IPS-NIHi7 (cell line): ENCODE results near the gene SPOCK1.
A peak's percentile ranks its signal among the peaks of the same experiment; 100 is the strongest.

Experiments used
- DNase-seq: peaks from one replicate; pipeline ENCODE4 v3.0.0; 2012; ENCODE audit warnings: mixed read lengths; ENCODE audit errors: extremely low spot score

The SPOCK1 gene

DNA sequence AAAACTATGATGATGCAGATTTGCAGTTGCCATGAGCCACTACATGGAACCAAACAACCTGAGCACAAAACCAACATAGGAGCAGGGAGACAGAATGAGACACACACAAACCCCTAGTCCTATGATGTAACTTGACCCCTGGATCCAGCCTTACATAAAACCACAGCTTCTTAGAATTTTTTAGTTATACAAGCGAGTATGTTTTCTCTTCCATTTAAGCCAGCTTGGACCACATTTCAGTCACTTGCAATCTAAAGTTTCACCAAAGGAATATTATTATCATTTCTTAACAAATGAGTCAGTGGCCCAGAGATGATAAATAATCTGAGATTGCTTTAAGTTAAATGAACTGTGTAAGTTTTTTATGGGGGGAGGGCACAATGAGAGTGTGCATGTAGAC is 6.8 kb downstream of the SPOCK1 start:
- no peak for DNase-seq

DNA sequence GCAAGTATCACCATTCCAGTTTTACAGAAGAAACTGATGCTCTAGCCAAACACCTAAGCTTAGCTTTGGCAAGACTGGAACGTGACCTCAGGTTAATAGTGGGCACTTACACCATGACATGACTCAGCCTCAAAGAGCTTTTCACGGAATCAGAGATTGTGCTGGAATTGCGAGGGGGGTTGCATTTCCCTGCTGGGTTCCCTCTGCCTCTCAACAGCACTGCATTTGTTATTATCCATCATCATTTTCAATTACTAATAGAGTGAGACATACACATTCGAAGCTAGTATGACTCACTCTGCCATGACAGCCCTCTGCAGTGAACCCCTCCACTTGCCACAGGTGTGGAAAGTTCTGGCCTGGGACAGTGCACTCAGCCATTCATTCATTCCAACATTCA is 8.0 kb downstream of the SPOCK1 start:
- no peak for DNase-seq

DNA sequence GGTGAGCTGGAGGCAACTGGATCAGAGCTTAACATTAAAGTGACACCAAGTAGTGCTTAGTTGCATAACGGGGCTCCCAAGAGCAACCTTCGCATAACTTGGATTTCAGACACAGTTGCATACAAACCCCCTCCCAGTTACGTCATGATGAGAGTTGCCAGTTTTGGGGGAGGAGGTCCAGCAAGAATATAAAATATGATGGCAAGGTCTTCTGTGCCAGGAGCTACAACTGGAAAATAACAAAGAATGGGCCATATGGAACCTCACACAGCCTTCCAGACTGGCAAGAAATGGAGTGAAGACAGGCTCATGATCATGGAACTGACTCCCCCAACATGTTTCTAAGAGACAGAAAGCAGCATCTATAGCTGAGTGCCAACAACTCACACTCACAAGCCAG is 8.5 kb downstream of the SPOCK1 start:
- no peak for DNase-seq

DNA sequence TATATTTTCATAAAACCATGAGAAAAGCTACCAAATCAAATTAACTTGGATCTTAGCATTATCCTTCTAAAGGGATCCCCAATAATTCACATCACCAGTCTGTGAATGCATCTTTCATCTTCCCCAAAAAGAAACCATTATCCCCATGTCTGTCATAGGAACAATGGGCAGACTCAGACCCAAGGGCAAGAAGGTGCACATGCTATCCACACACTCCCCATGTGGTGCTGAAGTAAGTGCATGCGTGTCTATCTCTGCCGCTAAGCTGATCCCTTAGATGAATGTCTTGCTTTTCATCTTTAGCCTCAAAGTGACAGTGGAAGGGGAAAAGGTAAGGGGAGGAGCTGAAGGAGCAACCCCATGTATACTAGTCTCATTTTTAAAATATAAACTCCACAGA is 10.2 kb downstream of the SPOCK1 start:
- no peak for DNase-seq

DNA sequence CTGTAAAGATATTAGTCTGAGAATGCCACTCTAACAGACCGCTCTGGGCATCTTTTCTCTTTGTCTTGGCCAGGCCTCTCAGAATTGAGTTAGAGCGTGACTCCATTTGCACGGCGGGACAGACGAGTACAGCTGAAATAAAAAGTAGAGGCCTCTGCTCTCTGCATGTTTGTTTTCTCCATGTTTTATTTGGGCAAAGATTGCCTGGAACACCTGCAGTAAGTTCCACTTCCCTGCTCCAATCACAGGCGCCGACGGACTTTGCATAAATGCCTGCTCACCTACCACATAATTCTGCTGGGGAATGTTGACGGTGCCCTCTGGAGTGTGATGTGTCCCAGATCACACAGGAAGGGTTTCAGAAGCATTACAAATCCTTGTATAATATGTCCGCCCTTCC is 10.6 kb downstream of the SPOCK1 start:
- no peak for DNase-seq

DNA sequence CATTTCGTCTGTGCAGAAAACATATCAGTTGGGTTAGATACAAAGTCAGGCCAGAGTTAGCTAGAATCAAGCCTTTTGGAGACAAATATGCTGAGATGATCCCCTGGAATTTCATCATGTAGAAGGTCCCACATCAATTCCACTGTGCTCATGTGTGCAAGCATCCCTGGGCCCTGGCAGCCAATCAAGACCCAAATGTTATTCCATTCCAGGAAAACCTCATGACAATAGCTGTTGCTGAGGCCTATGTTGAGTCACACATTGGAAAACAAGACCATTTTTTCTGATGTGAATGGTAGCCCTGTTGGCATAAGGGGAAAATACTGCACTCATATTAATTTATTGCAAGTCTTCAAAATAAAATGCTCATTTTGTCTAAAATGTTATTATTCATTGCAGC is 11.5 kb downstream of the SPOCK1 start:
- no peak for DNase-seq

DNA sequence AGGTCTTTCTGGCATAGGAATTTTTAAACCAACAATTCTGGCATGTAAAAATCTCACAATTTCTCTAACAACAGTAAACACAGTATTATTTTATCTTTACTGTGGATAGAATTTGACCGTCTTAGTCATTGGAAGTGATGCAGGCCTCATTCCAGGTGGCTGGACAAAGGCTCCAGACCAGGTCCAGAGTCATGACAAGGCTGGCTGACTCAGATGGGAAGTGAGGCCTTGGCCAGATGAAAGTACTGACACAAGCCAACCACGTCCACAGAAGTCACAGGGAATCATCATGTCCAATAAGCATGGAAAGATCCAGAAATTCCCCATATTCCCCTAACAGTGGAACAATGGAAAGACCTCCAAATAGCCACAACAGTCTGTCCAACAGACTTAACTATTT is 12.4 kb downstream of the SPOCK1 start:
- no peak for DNase-seq

DNA sequence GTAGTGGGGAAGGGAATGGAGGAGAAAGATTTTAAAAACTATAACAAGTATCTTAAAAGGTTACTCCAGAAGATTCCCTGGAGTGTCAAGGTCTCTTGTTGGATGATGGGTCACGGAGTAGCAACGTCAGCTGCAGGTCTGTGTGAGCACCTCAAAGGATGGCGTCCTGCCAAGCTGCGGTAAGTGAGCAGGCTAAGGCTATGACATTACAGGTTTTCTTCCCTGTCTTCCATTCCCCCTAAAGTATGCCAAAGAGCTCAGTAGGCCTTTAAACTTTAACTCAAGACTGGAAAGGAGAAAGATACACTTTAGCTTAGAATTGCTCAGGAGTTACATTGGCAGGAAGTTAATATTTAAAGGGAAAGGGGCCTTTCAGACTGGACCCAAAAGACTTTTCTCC is 17.5 kb downstream of the SPOCK1 start:
- DNase-seq = no peak

DNA sequence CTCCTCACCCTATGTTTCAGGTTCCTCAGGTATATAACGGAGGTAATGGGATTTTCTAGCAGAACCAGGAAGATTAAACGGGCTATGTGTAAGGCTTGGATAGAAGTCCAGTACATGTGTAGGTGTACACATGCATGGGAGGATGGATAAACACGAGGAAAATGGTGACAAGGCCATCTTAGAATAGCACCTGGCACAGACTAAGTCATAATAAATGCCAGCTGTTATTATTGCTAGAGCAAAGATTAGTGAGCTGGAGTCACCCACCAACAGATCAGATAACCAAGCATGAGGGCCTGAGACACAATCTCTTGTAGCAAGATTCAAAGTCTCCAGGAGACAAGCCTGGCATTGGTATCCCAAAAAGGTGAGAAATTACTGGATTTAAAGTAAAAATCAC is 21.1 kb downstream of the SPOCK1 start:
- no peak for DNase-seq

DNA sequence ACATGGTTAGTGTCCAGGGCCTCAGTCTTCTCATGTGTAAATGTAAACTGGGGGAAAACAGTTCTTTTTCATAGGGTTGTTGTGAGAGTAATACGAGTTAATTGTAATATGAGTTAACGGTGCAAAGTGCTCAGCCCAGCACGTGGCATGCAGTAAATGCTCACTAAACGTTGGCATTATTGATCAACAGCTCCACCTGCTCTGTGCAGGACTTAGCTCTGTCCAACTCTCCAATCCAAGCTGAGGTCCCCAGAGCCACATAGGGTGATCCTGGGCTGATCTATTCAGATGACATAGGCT is 28.3 kb downstream of the SPOCK1 start:
- DNase-seq = no peak

DNA sequence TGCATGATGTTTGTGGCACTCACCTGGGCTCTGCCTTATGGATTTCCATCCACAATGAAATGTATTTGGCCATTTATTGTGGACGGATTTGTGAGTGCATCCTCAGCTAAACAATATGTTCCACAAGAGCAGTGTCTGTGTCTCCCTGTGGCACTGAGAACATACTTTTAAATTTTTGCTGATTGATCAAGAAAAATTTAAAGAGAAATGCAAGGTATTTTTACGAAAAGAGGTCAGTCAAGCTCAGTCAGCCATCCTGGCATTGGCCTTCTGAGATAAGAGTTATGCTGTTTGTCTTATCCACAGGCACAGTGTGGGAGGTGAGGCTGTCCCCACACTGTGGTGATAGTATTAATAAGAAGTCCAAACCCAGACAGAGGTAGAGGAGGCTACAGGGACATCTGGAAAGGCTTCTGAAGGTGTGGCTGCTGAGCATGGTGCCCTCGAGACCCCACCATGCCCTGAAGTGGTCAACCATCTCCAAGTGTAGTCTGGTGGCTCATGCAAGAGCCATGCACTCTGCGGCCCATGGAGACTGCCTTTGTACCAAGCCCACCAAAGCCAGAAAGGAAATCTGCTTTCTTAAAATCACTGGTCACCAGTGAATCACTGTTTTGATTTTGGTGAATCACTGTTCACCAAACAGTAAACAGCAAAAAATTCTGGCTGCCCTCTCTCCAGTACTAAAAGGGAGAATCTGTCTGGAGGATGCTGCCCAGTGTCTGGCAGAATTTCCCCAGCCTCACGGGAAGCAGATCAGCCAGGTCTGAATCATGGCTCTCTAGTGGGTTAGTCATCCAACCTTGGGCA is 28.8 kb downstream of the SPOCK1 start:
- DNase-seq = no peak

DNA sequence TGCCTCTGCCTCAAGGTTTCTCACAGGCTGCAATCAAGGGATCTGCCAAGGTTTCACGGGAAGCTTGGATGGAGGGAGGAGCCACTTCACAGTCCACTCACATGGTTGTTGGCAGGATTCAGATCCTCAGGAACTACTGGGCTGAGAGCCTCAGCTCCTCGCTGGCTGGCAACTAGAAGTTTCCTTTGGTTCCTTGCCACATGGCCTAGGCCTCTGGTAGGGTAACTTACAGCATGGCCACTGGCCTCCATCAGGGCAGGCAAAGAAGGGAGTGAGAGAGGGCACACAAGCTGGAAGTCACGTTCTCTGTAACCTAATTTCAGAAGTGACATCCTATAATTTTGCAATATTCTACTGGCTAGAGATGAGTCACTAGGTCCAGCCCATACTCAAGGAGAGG is 32.2 kb downstream of the SPOCK1 start:
- DNase-seq = no peak

DNA sequence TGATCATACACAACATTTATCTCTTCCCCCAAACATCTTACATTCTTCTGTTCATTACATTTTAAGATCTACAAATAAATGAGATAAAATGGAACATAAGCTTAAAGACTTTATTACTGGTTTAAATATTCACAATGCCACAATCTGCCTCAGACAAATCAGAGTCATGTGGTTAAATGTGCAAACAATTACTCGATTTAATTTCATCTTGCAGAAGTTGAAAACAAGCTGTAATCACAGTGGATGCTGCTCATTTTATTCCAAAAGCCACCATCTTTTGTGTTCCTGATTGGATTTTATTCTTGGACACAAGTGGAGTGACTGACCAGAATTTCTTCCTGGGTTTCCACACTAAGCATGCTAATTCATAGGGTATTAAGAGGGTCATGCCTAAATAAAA is 33.2 kb downstream of the SPOCK1 start:
- DNase-seq = no peak

DNA sequence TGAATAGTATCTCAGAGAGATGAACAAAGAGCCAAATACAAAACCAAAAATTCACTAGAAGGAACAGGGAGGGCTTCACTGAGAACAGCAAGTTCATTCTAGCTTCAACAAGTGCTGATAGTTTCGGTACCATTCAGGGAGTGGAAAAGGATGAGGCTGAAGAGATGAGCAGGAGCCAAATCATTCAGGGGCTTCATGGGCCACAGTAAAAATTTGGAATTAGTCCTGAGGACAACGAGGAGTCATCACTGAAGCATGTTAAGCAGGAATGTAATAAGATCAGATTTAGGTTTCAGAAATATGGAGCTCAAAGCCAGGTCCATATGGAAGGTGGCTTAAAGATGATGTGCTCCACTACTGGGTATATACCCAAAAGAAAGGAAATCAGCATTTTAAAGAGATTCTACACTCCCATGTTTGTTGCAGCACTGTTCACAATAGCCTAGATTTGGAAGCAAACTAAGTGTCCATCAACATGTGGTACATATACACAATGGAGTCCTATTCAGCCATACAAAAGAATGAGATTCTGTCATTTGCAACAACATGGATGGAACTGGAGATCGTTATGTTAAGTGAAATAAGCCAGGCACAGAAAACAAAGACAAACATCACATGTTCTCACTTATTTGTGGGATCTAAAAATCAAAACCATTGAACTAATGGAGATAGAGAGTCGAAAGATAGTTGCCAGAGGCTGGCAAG is 36.2 kb downstream of the SPOCK1 start:
- no peak for DNase-seq

DNA sequence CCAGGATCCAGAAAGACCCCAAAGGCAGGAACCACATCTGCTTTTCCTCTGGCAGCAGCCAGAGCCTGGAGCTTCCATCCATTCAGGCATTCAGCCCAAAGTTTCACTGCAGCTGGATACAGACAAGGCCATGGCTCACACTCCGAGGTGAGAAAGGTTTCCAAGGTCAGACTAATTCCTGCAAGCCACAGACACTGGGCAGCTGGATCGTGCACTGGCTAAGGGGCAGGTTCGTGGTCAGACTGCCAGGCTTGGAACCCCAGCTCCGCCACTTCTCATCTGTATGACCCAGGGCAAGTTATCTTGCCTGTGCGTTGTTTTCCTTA is 36.9 kb downstream of the SPOCK1 start:
- DNase-seq = no peak

DNA sequence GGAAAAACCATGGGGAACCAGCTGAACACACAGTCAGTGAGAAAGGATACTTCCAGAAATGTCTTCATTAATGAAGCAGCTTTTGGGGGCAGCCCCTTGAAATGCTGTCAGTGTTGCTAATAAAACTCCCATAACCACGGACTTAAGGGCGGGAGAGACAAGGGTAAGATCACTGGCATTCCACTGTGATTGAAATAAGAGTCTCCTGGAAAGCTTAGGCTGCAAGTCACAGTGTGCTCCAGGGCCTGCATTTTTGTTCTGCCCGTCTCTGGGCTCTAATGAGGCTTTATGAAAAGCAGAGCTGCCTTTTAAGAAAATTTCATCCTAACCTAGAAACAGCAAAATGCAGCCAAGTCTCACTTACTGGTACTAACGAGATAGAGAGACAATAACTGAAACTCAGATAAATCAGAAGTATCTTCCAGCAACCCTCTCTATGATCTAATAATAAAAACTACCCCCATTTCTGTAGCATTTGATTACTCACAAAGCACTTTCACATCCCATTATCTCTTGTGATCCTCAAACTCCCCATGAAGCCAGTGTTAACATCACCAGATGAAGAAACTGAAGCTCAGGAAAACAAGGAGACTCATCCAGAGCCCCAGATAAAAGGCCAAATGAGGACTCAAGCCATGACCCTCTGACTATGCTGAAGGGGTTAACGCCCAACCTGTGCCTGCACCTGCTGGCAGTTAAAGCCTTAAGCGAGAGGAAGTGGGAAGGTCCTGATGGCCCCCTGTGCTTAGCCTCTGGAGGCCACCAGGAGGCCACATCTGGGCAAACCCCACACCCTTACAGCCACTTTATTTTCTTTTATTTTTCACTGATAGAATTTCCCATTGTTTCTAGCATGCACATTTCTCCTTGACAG is 37.5 kb downstream of the SPOCK1 start:
- peak; percentile 62 for DNase-seq

DNA sequence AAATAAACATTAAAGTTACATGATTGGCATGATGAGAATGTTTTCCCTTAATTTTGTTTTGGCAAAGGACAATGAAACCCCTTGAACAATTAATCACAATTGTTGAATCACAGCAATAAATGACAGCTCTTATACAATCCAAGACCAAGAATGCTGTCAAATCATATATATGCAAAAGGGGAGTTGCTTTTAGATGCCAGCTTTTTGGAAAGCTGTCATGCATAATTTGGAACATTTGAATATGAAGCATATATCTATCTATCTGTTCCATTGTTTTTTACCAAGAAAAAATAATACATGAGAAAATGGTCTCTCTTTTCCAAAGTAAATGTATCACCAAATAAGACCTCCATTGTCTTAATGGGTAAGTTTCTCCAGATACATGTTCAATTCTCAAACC is 44.5 kb downstream of the SPOCK1 start:
- DNase-seq = no peak

DNA sequence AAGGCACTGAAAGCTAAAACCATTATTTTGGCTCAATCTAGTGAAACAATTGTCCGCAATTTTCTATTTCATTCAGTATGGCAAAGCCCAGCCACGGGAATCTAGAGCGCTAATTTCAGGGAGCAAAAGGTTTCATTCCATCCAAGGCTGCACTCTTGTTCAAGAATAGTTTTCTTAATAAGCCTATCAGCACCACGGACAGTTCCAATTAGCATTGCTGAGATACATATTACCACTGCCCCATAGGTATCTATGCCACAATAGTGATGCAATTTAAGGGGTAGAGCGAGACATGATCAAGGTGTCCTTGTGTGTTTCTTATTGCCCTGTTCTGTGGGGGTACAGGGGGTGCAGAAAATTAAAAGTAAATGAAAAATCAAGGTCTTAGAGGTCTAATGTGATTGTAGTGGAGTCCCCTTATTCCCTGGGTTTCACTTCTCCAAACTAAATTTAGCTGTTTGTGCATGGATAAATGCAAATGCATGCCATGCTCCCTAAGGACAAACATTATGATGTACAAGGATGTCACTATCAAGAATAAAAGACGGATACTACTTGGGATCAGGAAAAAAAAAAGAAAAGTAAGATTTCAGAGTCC is 45.5 kb downstream of the SPOCK1 start:
- DNase-seq = peak; percentile 34

DNA sequence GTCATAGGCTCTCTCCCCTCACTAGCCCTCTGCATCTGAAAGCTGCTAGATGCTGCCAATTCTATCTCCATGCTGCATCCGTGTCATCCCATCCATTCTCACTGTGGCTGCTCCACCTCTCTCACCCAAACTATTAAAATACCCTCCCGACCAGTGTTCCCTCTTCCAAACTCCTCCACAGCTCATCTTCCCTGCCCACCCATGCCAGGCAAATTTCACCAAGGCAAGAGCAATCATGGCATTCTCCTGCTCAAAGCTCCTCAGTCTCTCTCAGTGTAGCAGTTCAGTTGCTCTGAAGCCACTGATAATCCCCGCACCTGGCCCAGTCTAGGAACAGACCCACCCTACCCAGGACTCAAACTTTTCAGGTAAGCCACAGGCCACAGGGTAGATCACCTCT is 48.4 kb downstream of the SPOCK1 start:
- DNase-seq = no peak

DNA sequence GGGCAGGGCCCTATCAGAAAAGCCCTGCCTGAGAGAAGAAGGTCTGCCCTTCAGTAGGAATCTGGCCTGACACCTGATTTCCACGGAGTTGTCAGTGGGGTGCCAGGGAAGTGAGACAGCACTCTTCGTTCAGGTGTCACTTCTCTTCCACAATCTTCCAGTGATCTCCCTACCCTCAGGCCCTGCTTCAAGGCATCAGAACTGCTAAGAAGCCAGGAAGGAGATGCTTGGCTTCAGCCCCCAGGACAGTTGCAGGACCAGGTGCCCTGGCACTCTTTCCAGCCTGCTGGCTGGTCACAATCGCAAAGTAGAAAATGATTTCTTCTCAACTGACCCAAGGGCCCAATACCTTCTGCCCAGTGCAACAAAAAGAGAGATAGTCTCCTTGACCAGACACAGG is 50.3 kb downstream of the SPOCK1 start:
- DNase-seq = no peak

DNA sequence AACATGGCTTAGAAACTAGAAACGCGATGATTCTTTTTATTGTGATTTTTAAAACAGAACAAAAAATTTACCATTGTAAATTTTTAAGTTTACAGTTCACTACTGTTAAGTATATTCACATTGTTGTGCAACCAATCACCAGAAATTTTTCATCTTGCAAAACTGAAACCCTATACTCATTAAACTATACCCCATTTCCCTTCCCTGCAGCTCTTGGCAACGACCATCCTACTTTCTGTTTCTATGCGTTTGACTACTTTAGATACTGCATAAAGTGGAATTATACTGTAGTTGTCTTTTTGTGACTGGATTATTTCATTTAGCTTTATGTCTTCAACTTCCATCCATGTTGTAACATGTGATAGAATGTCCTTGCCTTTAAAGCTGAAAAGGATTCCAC is 52.5 kb downstream of the SPOCK1 start:
- DNase-seq = no peak

DNA sequence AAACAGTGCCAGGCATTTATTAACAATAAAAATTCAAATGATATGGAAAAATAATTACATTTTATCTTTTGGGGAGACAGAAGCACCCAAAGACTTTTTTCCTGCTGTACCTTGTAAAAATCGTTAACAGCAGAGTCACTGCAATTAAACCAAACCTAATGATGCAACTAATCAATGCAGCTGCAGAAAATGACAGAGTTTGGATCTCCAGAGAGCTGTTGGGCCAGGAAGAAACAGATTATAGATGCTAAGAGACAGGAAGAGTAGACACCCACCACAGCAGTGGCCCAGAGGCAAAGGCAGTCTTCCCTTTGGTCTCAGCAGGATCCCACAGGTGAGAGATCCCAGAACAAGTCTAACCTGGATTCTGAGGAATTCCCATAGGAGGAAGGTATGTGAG is 53.0 kb downstream of the SPOCK1 start:
- DNase-seq = no peak

DNA sequence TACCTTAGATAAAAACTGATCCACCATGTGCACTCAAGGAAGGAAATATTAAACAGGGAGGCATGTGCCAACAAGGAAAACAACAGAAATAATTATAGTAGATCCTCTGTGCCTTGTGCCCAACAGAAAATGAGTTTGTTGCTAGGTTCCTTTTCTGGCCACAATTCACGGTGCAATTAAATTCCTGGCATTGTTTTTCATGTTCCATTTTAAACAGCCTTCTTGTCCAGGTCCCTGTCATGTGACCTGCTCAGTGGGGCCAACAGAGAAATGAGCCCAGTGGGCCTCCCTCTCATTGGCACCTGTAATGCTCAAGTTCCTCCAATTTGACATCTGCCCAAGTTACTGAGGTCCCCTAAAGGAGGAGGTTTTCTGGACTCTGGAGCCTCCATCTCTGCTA is 56.5 kb downstream of the SPOCK1 start:
- DNase-seq = no peak
